Fibroblast of lung (primary cell): ENCODE data around the gene SYT7. TPM values are rescaled to one million over a fixed set of nuclear protein-coding genes. Genes with fewer than 3 reads are reported as not detected.
A peak's percentile ranks its signal among the peaks of the same experiment; 100 is the strongest.

Source experiments
- DNase-seq, 2 donors: peaks; one replicate each; pipeline versions ENCODE4 v3.0.0 to v3.0.0-alpha.2; 2010; ENCODE audit warnings: low read depth in 2 of 2
- H2AFZ ChIP-seq: 2 replicates; pipeline ENCODE4 v1.5.1; 2012; ENCODE audit warnings: low read length, control low read depth, inconsistent platforms
- H3K27ac ChIP-seq: 2 replicates; pipeline ENCODE4 v1.5.1; 2011; ENCODE audit warnings: low read length, control low read depth; ENCODE audit not compliant: insufficient read depth
- H3K27me3 ChIP-seq: 2 replicates; pipeline ENCODE4 v1.5.1; 2011; ENCODE audit warnings: mild to moderate bottlenecking, low read length; ENCODE audit not compliant: control insufficient read depth, insufficient read depth
- H3K36me3 ChIP-seq: 2 replicates; pipeline ENCODE4 v1.5.1; 2011; ENCODE audit warnings: low read length; ENCODE audit not compliant: control insufficient read depth, insufficient read depth
- H3K4me1 ChIP-seq: 2 replicates; pipeline ENCODE4 v1.5.1; 2011; ENCODE audit warnings: low read length; ENCODE audit not compliant: control insufficient read depth, insufficient read depth; ENCODE audit errors: extremely low read depth
- H3K4me2 ChIP-seq: 2 replicates; pipeline ENCODE4 v1.5.1; 2011; ENCODE audit warnings: low read length, control low read depth; ENCODE audit not compliant: insufficient read depth; ENCODE audit errors: extremely low read depth
- H3K4me3 ChIP-seq, 4 experiments: fragments of 200-600 bp in 1 of 4; sonication (generic) in 1 of 4; replicated peaks in 1 of 4; 2 replicates each; pipeline ENCODE4 v1.5.1; 2011 to 2016; ENCODE audit warnings: low read length in 4 of 4, low read depth in 3 of 4, mild to moderate bottlenecking in 3 of 4, control low read depth in 2 of 4, inconsistent platforms in 1 of 4, mixed read lengths in 1 of 4; ENCODE audit not compliant: insufficient read depth in 1 of 4; ENCODE audit errors: control extremely low read depth in 1 of 4
- H3K79me2 ChIP-seq: 2 replicates; pipeline ENCODE4 v1.5.1; 2012; ENCODE audit warnings: mild to moderate bottlenecking, low read length, inconsistent platforms; ENCODE audit not compliant: control insufficient read depth, insufficient read depth
- H3K9ac ChIP-seq: 2 replicates; pipeline ENCODE4 v1.5.1; 2011; ENCODE audit warnings: mild to moderate bottlenecking, low read length, control low read depth; ENCODE audit not compliant: insufficient read depth
- H3K9me3 ChIP-seq: 2 replicates; pipeline ENCODE4 v1.5.1; 2012; ENCODE audit warnings: low read depth, low read length; ENCODE audit not compliant: control insufficient read depth, insufficient read depth
- H4K20me1 ChIP-seq: 2 replicates; pipeline ENCODE4 v1.5.1; 2011; ENCODE audit warnings: low read length; ENCODE audit not compliant: control insufficient read depth, insufficient read depth; ENCODE audit errors: extremely low read depth
- EZH2 ChIP-seq: IDR thresholded peaks from 2 replicates; pipeline ENCODE4 v1.5.1; 2012; ENCODE audit warnings: low read length, control low read depth, mild to moderate bottlenecking; ENCODE audit errors: missing control alignments
- polyA plus RNA-seq, 2 donors: library from polyadenylated mRNA; depleted of rRNA in 1 of 2; stranded (reverse) in 1 of 2; unstranded in 1 of 2; fragments of >200 nt; gene quantifications; 2 replicates each; pipeline ENCODE4 v1.2.1, GENCODE V29; 2011 to 2012; ENCODE audit warnings: missing spikeins in 1 of 2
- total RNA-seq: library from RNA; depleted of rRNA; stranded (reverse); fragments of >200 nt; gene quantifications from 2 replicates; pipeline ENCODE4 v1.2.1, GENCODE V29; 2014
- TF ChIP-seq, protein P1 (sequence below), 2 donors: IDR thresholded peaks in 1 of 2; conservative IDR thresholded peaks in 1 of 2; 1 replicate in 1 of 2; 2 replicates in 1 of 2; pipeline ENCODE4 v1.5.1; 2011 to 2012; ENCODE audit warnings: low read length in 2 of 2, control low read depth in 1 of 2, inconsistent platforms in 1 of 2, low read depth in 1 of 2, mild to moderate bottlenecking in 1 of 2

Gene SYT7
- total and polyA plus RNA-seq, 2 donors (not counting 1 experiment from before 2014, with no cell fraction given) = 2.5 to 25.9 TPM

DNA sequence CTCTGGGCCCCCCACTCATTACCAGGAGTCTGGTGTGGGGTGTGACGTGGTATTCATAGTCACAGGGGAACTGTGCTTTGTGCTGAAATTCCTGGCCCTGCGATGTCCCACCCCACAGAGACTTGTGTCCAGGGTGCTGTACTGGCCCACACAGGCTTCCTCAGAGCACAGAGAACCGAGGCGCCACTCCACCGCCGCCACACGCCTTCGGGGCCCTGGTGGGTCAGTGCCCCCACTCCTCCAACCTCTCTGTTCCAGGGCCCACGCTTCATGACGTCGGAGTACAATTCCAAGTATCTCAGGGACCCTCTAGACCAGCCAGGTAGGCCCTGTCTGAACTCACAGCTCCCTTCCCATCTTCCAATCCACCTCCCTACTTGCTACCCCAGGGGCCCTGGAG, 95.8 kb downstream of the SYT7 start:
- Histone ChIP-seq H3K9ac (no peak overlapping the region), H2AFZ (no peak overlapping the region), H3K4me2 (no peak overlapping the region), H3K79me2 (no peaks in the 10 kb centered on the region), H3K27me3 (peaks cover 7% of the 10 kb centered on the region), H3K9me3 (no peaks in the 10 kb centered on the region), H3K36me3 (no peaks in the 10 kb centered on the region), H4K20me1 (no peaks in the 10 kb centered on the region), H3K27ac (no peak overlapping the region), H3K4me1 (peaks cover 12% of the 10 kb centered on the region), H3K4me3 (no peak overlapping the region)
- TF ChIP-seq EZH2 = no peak
- TF ChIP-seq, protein P1, sequence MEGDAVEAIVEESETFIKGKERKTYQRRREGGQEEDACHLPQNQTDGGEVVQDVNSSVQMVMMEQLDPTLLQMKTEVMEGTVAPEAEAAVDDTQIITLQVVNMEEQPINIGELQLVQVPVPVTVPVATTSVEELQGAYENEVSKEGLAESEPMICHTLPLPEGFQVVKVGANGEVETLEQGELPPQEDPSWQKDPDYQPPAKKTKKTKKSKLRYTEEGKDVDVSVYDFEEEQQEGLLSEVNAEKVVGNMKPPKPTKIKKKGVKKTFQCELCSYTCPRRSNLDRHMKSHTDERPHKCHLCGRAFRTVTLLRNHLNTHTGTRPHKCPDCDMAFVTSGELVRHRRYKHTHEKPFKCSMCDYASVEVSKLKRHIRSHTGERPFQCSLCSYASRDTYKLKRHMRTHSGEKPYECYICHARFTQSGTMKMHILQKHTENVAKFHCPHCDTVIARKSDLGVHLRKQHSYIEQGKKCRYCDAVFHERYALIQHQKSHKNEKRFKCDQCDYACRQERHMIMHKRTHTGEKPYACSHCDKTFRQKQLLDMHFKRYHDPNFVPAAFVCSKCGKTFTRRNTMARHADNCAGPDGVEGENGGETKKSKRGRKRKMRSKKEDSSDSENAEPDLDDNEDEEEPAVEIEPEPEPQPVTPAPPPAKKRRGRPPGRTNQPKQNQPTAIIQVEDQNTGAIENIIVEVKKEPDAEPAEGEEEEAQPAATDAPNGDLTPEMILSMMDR (conservative IDR thresholded peaks at IDR 0.05 in 1 of 2, IDR thresholded peaks at IDR 0.05 in 1 of 2; ENCODE audit: low read depth in 1 of 2, low read length in 2 of 2) = no peak
- no peak for DNase-seq

GRCh38 chr11:61484541-61484940, 96.3 kb downstream of the SYT7 start:
- no peak overlapping the region for H3K4me3 ChIP-seq
- H3K4me1 ChIP-seq = peaks cover 7% of the 10 kb centered on the region
- TF ChIP-seq EZH2 = no peak
- TF ChIP-seq, protein P1 (conservative IDR thresholded peaks at IDR 0.05 in 1 of 2, IDR thresholded peaks at IDR 0.05 in 1 of 2; ENCODE audit: low read depth in 1 of 2, low read length in 2 of 2) = no peak
- no peaks in the 10 kb centered on the region for H3K9me3 ChIP-seq
- no peak overlapping the region for H3K27ac ChIP-seq
- H2AFZ ChIP-seq = no peak overlapping the region
- peaks cover 7% of the 10 kb centered on the region for H3K27me3 ChIP-seq
- no peaks in the 10 kb centered on the region for H3K79me2 ChIP-seq
- H3K4me2 ChIP-seq = no peak overlapping the region
- no peak for DNase-seq
- H4K20me1 ChIP-seq = no peaks in the 10 kb centered on the region
- H3K36me3 ChIP-seq = no peaks in the 10 kb centered on the region
- no peak overlapping the region for H3K9ac ChIP-seq

- Histone ChIP-seq H3K4me1 (no peaks in the 10 kb centered on the region), H3K27me3 (peaks cover 7% of the 10 kb centered on the region), H3K36me3 (no peaks in the 10 kb centered on the region), H2AFZ (no peak overlapping the region), H3K27ac (no peak overlapping the region), H3K79me2 (no peaks in the 10 kb centered on the region), H3K9ac (no peak overlapping the region), H3K9me3 (no peaks in the 10 kb centered on the region), H4K20me1 (no peaks in the 10 kb centered on the region), H3K4me2 (no peak overlapping the region), H3K4me3 (no peak overlapping the region)
- no peak for DNase-seq
- TF ChIP-seq, protein P1 (conservative IDR thresholded peaks at IDR 0.05 in 1 of 2, IDR thresholded peaks at IDR 0.05 in 1 of 2; ENCODE audit: low read depth in 1 of 2, low read length in 2 of 2) = peak; percentile 42 to 71
- no peak for TF ChIP-seq EZH2
Measured at GRCh38 chr11:61482513-61482912, 98.4 kb downstream of the SYT7 start.
